HCEC 1CT (cell line): Measurements from ENCODE around the gene CEND1.

Source experiments
- DNase-seq: peaks from one replicate; pipeline ENCODE4 v3.0.0-alpha.2; 2017

CEND1 gene

DNA sequence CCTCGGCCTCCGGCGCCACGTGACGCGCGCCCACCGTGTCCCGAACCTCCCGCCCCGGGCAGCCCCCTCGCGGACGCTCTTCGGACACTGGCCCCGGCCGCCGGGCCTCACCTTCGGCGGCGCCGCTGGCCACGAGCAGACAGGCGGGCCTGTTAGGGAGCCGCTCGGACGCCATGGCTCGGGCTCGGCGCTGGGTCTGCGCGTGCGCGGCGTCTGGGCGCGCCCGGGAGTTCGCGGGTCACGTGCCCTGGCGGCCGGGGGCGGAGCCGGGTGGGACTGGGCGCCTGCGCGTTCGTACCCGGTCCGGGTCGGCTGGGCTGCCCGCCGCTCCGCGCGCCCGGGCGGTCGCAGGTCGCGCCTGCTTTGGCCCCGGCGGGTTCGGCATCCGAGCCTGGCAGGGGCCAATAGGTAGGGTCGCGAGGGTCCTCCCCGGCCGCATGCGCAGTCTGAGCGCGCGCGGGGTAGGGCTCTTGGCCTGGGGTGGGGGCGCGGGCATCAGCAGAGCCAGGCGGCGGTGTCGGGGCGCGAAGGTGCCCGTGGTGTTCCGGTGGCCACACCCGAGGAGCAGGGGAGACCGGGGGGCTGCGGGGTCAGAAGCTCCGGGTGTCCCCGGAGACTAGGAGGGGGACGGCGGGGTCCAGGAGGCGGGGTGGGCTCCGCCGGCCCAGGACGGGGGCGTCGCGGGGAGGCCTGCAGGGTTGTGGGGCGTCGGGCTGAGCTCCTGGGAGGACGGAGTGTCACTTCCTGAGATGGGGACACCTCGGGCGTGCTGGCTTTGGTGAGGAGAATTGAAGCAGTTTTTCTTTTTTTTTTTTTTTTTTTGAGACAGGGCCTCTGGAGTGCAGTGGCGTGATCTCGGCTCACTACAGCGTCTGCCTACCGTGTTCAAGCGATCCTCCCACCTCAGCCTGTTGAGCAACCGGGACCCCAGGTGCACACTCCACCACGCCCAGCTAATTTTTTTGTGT, 12.3 kb downstream of the CEND1 start, which contains the start of gene GATD1:
Gene GATD1, minus strand, starts transcription at position 200 of the 968 bp plus-strand sequence. Its CDS starts 25 bp downstream, at position 175.
- DNase-seq = peak; percentile 81

- no peak for DNase-seq
Measured at GRCh38 chr11:776561-777287, 13.2 kb downstream of the CEND1 start.

DNA sequence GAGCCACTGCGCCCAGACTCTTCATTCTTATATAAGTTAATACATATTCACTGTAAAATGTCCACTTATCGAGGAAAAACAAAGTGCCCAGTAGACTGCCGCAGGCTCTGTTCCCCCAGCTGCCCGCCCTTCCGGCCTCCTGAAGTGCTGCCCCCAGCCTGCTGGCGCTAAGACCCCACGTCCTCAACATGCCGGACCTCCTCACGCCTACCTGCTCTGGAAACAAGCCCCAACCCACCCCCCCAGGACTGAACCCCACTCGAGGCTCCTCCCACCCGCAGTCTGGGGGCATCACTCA, 13.7 kb downstream of the CEND1 start:
- no peak for DNase-seq

GRCh38 chr11:774873-775592, 14.9 kb downstream of the CEND1 start:
- peak; percentile 34 for DNase-seq

DNA sequence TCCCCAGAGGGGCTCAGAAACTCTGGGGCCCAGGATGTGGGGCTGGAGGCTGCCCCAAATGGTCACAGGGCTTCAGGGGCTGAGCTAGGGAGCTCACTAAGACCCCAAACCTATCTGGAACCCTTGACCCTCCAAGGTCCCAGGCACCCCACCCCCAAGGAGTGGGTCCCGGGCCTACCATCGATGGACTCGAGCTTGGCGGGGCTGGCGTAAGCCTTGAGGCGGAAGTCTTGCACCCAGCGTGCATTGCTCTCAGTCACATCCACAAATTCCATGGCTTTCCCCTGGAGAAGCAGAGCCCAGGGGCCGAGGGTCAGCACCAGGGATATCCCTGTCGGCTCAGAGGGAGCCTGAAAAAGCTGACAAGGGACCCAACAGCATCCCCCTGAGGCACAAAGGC, 16.1 kb downstream of the CEND1 start:
- no peak for DNase-seq

GRCh38 chr11:773425-773824, 16.5 kb downstream of the CEND1 start:
- no peak for DNase-seq

- DNase-seq = no peak
Measured at GRCh38 chr11:772429-773390, 17.2 kb downstream of the CEND1 start.

DNA sequence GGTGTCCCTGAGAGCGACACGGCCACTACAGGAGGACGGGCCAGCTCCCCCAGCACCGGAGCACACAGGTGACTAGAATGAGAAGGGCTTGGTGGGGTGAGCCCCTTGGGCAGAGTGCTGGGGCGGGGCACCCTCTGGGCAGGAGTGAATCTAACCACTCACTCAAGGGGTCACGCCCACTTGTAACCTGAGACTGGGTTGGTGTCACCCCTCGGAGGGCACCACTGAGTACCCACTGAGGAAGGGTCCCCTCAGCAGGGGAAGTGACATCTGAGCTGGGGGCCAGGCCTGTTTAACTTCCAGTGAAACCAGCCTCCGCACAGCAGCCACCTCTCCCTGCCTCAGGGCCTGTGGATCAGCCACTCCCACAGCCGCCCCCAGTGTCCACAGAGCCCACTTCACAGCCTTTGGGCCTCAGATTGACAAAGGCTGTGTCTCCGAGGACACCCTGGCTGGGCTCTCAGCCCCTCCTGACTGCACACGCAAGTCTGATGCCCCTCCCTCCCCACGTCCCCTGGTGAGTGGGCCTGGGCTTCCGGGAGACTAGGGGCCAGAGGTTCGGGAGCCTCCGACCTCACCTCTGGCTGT, 18.2 kb downstream of the CEND1 start:
- no peak for DNase-seq

DNA sequence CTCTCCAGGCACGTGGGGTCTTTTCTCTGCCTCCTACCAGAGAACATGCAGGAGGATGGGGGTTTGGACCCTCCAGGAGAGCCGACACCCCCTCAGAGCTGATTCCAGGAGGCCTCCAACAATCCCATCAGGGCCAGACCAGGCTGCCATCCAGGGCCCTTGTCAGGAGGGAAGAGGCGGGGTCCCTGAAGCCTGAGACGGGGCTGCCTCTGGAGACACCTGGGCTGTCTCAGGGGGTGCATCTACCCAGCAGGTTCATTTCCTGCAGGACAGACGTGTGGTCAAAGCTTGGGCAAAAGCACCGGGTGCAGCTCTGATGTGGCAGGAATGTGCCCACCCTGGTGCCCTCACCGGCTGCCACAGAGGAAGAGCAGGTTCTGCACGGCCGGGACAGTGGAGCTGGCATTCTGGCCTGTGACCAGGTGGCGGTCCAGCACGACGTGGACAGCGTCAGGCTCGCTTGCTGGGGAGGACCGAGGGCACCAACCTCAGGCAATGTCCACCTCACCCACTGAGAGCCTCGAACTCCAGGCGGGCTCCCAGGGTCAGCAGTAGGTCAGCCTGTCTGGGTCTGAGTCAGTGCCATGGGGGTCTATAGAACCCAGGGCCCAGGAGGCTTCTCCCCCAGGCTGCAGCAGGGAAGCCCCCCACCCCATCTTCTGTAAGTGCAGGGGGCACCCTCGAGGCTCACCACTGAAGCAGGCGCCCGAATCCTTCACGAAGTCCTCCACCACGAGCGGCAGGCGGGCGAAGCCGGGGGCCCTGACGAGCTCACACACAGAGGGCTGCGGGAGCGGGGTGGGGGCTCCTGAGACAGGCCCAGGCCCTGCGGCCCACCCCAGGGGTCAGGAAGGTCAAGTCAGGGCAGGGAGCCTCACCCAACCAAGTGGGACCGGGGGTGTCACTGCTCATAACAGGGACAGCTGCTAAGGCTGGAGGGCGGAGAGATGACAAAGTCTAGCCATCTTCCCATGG, 19.0 kb downstream of the CEND1 start:
- no peak for DNase-seq

- no peak for DNase-seq
Measured at GRCh38 chr11:769887-770641, 19.8 kb downstream of the CEND1 start.

DNA sequence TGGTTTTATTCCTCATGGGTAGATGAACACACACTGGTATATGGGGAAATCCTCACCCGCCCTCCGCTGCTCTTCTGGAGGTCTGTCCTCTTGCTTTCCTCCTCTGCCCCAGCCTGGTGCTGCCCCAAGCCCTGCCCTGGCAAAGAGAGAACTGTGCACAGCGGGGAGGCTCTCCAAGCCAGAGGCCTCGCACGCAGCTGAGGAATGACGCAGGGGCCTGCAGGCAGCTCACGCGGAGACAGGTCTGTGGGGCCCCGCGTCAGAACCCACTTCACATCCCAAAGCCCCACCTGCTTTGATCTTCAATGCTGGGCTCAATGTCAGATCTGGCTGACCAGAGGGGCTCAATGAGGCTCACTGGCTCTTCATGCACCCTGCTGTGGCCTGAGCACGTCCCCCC, 22.7 kb downstream of the CEND1 start:
- DNase-seq = no peak

DNA sequence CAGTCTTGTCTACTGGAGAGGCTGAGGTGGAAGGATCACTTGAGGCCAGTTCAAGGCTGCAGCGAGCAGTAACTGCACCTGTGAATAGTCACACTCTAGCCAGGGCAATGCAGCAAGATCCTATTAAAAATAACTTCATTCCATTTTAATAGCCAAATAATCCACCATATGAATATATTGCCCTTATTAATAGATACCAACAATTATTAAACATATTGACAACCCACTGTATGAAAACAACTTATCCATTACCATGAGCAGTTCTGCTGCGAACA, 23.0 kb downstream of the CEND1 start:
- no peak for DNase-seq

DNA sequence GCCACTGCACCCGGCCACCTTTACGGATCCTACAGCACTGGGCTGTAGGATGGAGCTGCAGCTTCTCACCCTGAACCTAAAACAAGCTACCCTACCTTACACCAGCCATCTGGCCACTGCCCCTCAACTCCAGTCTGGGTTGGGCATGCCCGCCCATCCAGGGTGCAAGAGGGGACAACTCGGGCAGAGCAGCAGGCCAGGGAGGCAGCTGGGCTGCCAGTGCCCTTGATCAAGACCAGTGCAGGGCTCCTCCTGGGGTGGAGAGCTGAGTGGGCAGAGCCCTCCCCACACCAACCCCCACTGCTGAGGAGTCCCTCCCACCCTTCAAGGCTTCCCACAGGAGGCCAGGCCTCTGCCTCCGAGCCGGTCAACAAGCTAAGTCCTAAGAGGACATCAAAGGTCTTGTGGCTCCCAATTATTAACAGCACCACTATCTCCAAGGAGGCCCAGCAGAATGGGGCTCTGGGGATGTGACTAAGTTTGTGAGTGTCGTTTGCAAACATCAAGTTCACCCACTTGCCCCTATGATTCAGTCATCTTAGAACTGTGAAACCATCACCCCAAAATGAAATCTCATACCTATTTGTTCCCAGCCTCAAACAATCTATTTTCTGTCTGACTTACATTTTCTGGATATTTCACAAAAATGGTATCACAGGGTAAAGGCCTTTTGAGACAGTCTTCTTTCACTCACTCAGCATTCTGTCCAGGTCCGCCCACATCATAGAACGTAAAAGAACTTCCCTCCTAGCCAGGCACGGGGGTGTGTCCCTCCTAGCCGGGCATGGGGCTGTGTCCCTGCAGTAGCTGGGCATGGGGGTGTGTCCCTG, 23.6 kb downstream of the CEND1 start:
- DNase-seq = no peak

DNA sequence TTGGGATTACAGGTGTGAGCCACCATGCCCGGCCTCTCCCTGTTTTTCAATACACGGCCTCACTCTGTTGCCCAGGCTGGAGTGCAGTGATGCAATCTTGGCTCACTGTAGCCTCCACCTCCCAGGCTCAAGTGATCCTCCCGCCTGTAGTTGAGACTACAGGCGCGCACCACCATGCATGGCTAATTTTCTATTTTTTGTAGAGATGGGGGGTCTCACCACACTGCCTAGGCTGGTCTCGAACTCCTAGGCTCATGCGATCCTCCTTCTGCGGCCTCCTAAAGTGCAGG, 24.1 kb downstream of the CEND1 start:
- DNase-seq = no peak

DNA sequence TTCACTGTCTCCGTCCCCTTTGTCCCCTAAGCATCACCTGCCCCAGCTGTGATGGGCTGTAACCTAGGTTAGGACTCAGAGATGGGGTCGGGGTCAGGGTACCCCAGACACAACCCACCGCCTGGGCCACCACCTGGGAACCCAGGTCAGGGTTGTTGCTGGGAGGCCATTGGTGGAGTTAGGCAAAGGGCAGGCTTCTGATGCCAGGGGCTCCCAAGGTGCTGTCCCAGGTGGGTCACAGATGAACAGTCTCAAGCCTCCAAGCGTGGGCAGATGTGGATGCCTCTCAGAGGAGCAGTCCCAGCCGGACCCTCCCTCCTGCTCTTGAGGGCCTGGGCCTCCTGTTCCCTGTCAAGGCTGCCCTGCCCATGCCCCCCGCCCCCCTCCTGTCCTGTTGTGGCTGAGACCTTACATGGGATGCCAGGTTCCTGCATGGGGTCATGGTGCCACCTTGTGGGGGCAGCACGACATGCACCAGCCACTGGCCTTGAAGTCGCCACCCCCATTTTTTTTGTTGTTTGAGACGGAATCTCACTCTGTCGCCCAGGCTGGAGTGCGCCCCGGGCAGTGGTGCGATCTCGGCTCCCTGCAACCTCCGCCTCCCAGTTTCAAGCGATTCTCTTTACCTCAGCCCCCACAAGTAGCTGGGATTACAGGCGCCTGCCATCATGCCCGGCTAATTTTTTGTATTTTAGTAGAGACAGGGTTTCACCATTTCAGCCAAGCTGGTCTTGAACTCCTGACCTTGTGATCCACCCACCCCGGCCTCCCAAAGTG, 24.7 kb downstream of the CEND1 start:
- DNase-seq = peak; percentile 33

DNA sequence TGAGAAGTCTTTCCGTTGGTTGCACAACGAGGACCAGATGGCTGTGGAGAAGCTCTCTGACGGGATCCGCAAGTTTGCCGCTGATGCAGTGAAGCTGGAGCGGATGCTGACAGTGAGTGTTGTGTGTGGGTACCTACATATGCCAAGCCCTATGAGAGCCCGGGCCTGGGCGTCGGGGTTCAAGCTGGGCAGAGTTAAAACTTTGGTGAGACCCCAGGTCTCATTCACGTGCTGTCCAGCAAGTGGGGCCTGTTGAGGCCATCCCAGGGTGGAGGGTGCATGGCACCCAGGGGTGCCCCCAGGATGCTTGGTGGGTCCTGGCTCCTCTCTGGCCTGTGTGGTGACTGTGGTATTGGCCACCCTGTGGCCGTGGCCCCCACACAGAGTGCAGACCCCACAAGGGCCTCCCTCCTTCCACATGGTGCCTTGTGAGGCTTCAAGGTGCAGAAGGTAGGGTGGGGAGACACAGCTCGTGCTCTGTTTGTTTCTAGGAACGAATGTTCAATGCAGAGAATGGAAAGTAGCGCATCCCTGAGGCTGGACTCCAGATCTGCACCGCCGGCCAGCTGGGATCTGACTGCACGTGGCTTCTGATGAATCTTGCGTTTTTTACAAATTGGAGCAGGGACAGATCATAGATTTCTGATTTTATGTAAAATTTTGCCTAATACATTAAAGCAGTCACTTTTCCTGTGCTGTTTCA, 25.4 kb downstream of the CEND1 start:
- no peak for DNase-seq

DNA sequence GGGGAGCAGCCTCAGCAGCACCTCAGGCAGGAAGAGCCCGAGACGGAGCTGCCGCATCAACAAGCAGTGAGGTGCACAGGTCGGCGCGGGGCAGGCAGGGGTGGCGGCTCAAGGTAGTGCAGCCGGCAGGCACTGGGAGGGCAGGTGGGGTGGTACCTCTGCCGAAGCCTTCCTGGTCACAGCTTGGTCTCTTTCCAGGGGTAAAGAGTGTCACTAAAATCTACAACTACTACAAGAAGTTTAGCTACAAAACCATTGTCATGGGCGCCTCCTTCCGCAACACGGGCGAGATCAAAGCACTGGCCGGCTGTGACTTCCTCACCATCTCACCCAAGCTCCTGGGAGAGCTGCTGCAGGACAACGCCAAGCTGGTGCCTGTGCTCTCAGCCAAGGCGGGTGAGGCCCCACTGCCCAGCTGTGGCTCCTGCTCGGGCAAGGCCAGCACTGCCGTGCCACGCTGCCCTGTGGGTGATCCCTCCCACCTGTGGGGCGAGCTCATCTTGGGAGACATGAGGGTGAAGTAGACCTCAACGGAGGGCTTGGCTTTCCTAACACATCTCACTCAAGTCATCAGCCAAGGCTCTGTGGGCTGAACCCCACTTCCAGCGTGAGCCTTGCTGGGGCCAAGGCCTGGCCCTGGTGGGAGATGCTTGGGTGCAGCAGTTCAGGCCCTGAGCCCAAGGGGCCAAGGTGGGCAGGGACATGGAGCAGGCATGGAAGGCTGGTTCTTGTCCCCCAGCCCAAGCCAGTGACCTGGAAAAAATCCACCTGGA, 26.2 kb downstream of the CEND1 start:
- DNase-seq = no peak
